Hematopoietic multipotent progenitor cell treated with erythropoietin and hydrocortisone succinate and interleukin-3 and kit ligand, for 17 days (in vitro differentiated cells): ENCODE measurements around the gene NOX1.

ENCODE experiments used
- DNase-seq: peaks from one replicate; pipeline ENCODE4 v3.0.0-alpha.2; 2015; ENCODE audit warnings: low spot score

The NOX1 gene

DNA sequence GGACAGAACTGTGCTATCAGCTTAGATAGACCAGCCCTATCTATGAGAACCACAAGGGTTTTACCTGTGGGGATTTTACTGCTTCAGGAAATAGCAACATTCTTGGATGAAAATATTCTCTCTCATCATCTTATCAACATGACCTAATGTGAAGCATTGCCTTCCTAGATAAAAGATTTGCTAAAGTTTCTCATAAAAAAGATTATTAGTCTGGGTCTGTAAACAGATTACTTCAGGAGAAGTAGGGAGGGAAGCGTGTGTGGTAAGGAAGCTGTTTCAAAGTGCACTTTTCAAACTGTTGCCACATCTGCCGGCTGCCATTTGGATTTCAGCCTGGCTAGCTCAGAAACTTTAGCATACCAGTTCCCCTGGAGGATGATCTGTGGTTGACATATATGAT lies at the start of gene NOX1:
NOX1 (minus strand) TSS at position 35 of the 400 bp plus-strand sequence. CDS start 220 bp downstream, outside the sequence.
- DNase-seq = no peak

GRCh38 chrX:100915562-100915961 lies 41.4 kb upstream of the NOX1 start:
- no peak for DNase-seq

DNA sequence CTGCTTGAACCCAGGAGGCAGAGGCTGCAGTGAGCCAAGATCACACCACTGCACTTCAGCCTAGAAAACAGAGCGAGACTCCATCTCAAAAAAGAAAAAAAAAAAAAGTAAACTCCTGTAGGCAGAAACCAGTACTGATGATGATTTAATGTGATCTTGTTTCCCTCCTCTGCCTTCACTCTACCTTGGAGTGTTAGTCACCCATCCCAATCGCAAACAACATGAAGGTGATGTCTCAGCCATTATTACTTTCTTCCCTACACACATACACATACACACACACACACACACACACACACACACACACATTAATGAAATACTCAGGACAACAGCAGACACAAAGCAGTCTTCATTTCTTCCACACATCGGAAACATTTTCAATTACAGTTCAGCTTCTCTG lies 39.0 kb upstream of the NOX1 start:
- no peak for DNase-seq

DNA sequence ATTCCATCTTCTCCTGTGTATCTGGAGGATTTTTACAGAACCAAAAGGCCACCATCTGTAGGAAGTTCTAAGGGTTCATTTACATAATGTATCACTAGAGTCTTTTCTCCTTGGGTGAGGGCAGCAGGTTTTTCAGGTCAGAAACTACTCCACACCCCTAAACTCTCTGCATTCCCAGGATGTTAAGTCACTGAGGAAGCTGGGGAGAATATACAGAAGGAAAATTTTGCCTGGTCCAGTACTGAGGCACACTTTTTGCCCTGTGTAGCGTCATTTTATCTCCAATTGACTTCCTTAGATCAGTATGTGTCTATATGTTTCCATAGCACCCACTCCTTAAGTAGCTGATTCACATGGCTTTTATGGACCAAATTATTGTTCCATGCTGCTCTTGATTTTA lies 37.6 kb upstream of the NOX1 start:
- DNase-seq = no peak

GRCh38 chrX:100905620-100906019 lies 31.5 kb upstream of the NOX1 start:
- no peak for DNase-seq

- no peak for DNase-seq
Observed at GRCh38 chrX:100904433-100904832, 30.3 kb upstream of the NOX1 start.

- DNase-seq = no peak
Observed at GRCh38 chrX:100895365-100896075, 21.4 kb upstream of the NOX1 start.

DNA sequence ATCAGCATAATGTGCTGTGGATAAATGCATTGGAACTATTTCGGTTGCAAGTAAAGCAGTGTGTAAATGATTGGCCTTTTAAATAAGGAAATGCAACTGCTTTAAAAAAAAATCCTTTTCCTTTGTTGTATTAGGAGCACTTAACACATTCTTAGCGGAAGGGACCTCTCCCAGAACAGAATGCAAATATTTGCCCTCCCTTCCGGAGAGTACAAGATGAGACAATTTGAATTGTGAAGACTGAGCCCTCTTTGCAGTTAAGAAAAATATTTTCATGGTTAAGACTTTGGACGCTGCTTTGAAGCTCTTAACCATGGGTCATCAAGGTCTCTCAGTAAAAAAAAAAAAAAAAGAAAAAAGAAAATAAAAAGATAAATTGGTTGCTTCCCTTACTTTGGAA lies 9.5 kb upstream of the NOX1 start:
- DNase-seq = no peak

DNA sequence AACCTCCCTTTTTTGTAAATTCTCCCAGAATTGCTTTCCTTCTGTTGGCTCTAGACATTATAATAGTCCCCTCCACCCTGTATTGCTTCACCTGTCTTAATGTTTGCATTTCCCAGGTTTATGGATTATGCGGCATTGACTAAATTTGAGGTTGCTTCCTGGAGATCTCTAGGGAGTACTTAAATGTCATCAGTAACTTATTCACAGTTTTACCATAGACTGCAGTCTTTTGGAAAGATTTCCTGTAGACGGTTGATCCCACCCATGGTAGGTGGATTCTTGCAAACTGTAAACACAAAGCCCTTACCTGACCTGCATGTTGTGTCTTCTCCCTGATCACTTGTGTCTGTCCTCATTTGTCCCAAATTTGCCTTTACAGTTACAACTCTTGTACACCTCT lies 6.2 kb upstream of the NOX1 start:
- no peak for DNase-seq

DNA sequence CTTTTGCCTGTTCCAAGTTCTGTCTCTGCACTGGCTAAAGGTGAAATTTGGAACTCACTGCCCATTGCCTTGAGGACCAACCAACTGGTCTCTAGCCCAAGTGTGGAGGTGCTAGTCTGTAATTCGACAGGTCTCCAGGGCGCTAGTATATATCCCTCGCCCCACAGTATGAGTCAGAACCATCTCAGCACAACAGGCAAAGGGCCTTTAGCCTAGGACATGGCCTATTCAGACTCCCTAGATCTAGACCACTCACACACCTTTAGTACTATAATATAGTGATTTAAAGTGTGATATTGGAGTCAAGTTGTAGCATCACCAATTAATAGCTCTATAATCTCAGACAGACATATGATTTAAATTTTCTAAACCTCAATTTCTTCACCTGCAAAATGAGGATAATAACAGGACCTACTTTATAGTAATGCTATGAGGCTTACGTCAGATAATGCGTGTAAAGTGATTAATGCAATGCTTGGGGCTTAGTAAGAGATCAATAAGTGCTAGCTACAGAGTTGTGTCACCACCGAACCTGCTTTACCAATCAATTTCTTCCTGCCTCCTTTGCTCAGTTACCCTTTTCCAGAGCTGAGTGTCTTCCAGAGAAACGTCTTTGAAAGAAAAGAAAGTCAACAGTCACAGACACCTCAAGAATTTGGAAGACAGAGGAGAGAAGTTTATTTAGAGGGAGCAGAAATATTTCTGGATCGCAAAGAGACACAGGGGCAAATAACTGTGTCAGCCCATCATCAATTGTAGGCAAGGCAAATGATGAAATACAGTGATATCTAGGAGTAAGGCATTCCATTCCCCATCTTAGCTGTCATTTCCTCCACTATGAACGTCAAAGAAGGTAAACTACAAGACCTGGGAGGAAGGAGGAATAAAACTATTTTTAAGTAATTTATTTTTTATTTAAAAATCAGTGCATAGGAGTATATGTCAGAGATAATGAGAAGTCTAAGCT lies 2.3 kb downstream of the NOX1 start:
- DNase-seq = no peak

DNA sequence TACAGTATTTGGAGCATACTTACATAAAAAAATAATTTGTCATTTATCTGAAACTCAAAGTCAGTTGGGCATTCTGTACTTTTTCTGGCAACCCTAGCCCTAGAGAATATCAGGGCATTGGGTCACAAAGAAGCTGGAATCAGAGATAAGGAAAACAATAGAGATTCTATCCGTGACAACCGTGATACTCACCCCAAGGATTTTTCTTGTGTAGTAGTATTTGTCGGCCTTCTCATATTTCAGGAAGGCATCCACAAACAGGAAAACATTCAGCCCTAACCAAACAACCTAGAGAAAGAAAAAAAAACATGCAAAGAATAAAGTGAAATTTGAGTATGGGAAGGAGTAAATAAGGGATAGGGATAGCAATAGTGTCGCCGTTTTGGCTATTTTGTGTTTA lies 3.6 kb downstream of the NOX1 start:
- DNase-seq = no peak

DNA sequence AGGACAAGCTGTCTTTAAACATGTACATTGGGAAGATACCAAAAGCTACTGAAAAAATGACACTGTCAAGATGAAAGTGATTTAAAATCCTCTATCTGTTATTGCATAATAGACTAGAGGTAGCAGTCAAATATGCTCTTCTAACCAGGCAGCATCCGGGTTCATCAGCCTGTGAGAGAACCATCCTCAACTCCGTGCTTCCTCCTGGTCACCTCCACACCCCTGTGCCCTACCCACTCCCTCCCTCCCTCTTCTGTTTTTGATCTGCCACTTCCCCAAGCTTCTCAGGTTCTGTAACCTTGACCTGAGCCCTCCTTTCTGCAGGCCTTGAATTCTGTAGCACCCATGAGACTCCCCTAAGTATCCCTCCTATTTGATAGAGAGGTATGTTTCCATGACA lies 5.9 kb downstream of the NOX1 start:
- DNase-seq = no peak

- DNase-seq = no peak
Observed at GRCh38 chrX:100864657-100865391, 9.3 kb downstream of the NOX1 start.

DNA sequence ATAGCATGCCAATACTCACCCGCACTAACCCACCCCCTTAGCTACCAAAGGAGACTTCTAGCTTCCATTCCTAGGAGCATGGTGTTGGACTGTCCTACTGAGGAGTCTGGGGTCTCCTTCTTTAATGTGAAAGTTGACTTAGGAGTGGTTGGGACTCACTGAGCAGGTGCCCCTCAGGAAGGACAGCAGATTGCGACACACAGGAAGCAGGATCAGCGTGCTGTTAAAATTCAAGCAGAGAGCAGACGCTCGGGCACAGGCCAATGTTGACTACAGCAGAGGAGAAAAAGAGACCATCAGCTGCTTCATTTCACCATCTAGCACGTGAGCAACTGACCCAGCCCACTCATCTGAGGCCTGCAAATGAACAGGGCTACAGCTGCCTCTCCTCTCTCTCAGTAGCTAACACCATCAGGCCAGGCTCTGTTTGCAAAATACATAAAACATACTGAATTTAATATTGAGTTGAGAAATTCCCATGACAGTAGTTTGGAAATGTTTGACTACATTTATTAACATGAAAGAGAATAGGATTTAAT lies 10.8 kb downstream of the NOX1 start:
- no peak for DNase-seq

GRCh38 chrX:100852810-100853209 lies 21.3 kb downstream of the NOX1 start:
- DNase-seq = no peak

DNA sequence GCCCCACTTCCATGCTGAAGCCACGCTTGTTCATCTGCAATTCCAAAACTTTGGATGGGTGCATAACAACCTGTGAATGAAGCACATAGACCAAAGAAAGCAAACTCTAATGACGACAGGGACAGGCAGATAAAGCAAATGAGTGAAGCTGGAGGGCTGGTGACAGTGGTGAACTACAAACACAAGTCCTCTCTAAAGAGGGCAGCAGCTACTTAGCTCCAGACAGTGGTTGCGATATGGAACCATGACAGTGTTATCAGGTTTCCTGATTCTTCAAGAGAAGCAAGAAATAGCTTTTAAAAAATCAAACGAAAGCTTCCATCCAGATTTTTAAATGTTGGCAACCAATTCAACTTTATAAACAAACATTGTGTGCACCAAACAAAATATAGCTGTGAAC lies 23.8 kb downstream of the NOX1 start:
- no peak for DNase-seq

DNA sequence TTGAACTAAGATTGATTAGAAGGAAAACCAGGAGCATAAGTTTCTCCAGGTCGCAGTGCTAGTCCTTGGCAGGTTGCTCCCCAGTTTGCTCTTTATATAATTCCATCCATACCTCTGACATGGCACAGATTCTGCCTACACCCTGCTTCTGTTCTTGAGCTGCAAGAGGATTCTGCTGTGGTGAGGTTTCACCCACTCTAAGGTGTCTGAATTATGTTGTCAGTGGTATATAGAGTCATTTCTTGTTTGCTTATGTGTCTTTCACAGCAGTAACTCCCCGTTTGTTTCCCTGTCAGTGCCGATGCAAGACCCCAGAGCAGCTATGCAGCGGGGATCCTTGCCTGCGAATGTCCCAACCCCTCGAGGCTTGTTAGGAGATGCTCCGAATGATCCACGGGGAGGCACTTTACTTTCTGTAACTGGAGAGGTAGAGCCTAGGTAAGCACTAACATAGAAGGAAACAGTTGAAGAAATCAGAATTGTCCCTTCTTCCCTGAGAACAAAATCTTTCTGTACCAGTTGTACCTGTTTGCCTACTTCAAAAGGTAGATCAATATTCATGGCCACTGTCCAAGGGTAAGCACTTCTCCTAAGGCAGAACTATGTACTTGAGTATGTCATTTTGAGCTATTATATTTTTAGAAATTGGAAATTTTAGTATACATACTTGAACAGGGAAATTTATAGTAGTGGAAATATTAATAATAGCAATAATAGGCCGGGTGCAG lies 42.8 kb downstream of the NOX1 start:
- no peak for DNase-seq

DNA sequence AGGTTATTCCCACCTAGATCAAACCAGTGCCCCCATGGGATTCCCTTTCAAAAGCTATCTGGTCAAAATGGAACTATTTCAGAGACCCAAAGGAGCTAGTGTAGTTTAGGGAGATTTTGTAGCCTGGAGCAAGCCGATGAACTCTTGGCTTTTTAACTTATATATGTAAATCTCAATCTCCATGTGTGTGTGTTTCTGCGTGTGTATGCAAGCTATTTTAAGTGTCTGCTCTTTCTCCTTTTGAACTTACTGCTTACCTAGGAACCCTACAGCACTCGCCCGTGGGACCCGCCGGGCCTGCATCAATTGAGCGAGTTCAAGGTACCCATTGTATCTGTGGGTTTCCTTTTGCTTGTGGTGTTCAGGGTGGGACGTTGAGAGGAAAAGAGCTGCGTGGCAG lies 43.6 kb downstream of the NOX1 start:
- DNase-seq = no peak

GRCh38 chrX:100830143-100830542 lies 44.0 kb downstream of the NOX1 start:
- DNase-seq = no peak

GRCh38 chrX:100829730-100830129 lies 44.4 kb downstream of the NOX1 start:
- DNase-seq = no peak

GRCh38 chrX:100819837-100820666 lies 54.1 kb downstream of the NOX1 start, which contains the start of gene CSTF2:
CSTF2 (plus strand) TSS chrX:100820391; CDS start chrX:100820417, 26 bp downstream.
- DNase-seq = peak; percentile 51
